CD8-positive, alpha-beta memory T cell (primary cell): Measurements from ENCODE around the gene WBP2. TPM values are rescaled to one million over a fixed set of nuclear protein-coding genes. Genes with fewer than 3 reads are reported as not detected.
A peak's percentile ranks its signal among the peaks of the same experiment; 100 is the strongest.

Source experiments
- CTCF ChIA-PET: fragments of 350-600 bp; sonication (Branson Sonifier 250); formaldehyde crosslinking; loops from one replicate; lab custom pipeline; 2021; ENCODE audit warnings: antibody characterized with exemption; lab: Charles Lee
- POLR2A ChIA-PET: fragments of 350-600 bp; sonication (Branson Sonifier 250); formaldehyde crosslinking; loops from one replicate; lab custom pipeline; 2021; ENCODE audit warnings: antibody characterized with exemption; lab: Charles Lee
- DNase-seq, 5 donors: peaks; one replicate each; pipeline versions ENCODE4 v3.0.0 to v3.0.0-alpha.2; 2020 to 2022; ENCODE audit warnings: mixed read lengths in 1 of 5
- H3K27ac ChIP-seq: one replicate; pipeline ENCODE4 v1.7.0; 2013; ENCODE audit warnings: low read depth, mild to moderate bottlenecking, low read length, moderate library complexity
- H3K27me3 ChIP-seq: 2 replicates; pipeline ENCODE4 v1.7.0; 2013; ENCODE audit warnings: low read length, mild to moderate bottlenecking; ENCODE audit not compliant: insufficient read depth, poor library complexity, severe bottlenecking
- H3K36me3 ChIP-seq: 2 replicates; pipeline ENCODE4 v1.7.0; 2013; ENCODE audit warnings: mild to moderate bottlenecking, low read length, moderate library complexity; ENCODE audit not compliant: insufficient read depth
- H3K4me1 ChIP-seq: 2 replicates; pipeline ENCODE4 v1.7.0; 2013; ENCODE audit warnings: mild to moderate bottlenecking, low read length, moderate library complexity; ENCODE audit not compliant: insufficient read depth
- H3K4me3 ChIP-seq: 2 replicates; pipeline ENCODE4 v1.7.0; 2013; ENCODE audit warnings: mild to moderate bottlenecking, low read length
- H3K9me3 ChIP-seq: 2 replicates; pipeline ENCODE4 v1.7.0; 2013; ENCODE audit warnings: mild to moderate bottlenecking, low read length
- H3K27ac Mint-ChIP-seq, 8 donors: one replicate each; pipeline ENCODE4 v1.8.0; 2020 to 2021; ENCODE audit warnings: mixed read lengths in 8 of 8, mild to moderate bottlenecking in 6 of 8, inconsistent platforms in 3 of 8, moderate library complexity in 3 of 8
- H3K27me3 Mint-ChIP-seq, 2 donors: one replicate each; pipeline ENCODE4 v1.8.0; 2020 to 2021; ENCODE audit warnings: mixed read lengths in 2 of 2, mild to moderate bottlenecking in 1 of 2, moderate library complexity in 1 of 2
- H3K36me3 Mint-ChIP-seq, 3 donors: one replicate each; pipeline ENCODE4 v1.8.0; 2020 to 2021; ENCODE audit warnings: mixed read lengths in 3 of 3, inconsistent platforms in 1 of 3, mild to moderate bottlenecking in 1 of 3
- H3K4me1 Mint-ChIP-seq, 3 donors: one replicate each; pipeline ENCODE4 v1.8.0; 2020 to 2021; ENCODE audit warnings: mixed read lengths in 3 of 3, inconsistent platforms in 1 of 3, mild to moderate bottlenecking in 1 of 3
- H3K4me3 Mint-ChIP-seq, 7 donors: one replicate each; pipeline ENCODE4 v1.8.0; 2020 to 2021; ENCODE audit warnings: mixed read lengths in 7 of 7, mild to moderate bottlenecking in 6 of 7, moderate library complexity in 4 of 7, inconsistent platforms in 2 of 7
- H3K9me3 Mint-ChIP-seq, 5 donors: one replicate each; pipeline ENCODE4 v1.8.0; 2020 to 2022; ENCODE audit warnings: mixed read lengths in 5 of 5, mild to moderate bottlenecking in 3 of 5, moderate library complexity in 2 of 5, inconsistent platforms in 1 of 5
- polyA plus RNA-seq: library from polyadenylated mRNA; unstranded; fragments of 300-500 nt; fragmentation: Illumina TruSeq; gene quantifications from one replicate; pipeline ENCODE4 v1.2.3, GENCODE V29; 2021
- total RNA-seq, 2 experiments: library from RNA; stranded (reverse); gene quantifications; one replicate each; pipeline ENCODE4 v1.2.3, GENCODE V29; 2021

Gene WBP2
- total and polyA plus RNA-seq, 3 experiments from 2014 or later, result 47.5 to 129 (median 53.2) TPM

DNA sequence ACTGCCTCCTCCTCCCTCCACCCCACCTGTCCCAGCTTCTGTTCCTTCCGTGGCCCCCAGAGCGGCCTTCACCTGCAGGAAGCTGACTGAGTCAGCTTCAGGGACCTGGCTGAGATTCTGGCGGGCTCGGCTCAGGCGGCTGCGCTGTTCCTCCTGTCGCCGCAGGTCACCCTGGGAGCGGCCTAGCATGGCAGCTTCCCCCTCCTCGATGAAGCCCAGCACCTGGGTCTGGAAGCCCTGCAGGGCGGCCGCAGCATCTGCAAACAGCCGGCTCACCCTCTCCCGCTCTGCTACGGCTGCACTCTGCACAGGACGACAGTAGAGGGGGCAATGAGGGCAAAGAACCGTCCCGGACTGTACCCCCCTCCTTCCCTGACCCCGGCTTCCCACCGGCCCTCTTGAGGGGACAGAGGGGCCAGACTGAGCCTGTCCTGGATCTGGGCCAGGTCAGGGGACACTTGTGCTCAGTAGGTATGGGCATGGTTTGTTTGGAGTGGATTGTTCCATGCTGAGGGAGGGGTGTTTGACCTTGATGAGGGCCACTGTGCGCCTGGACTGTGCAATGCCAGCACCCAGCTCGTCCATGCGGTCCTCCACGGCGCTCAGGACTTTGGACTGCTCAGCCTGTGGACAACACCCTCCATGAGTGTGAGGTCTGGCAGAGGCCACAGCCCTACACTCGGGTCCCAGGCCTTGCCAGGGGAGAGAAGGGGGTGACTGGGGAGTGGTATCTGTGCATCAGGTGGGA, 21.2 kb upstream of the WBP2 start:
- ChIA-PET CTCF (interaction anchor here (0.7 to 7.1 kb wide), 16 partner anchors 9 to 128 kb away, joined by 3 to 51 read pairs (median 6); partner anchors contain the start of genes GALK1, MRPL38, TRIM65 and WBP2), POLR2A (interaction anchor here (0.7 to 8.3 kb wide), 12 partner anchors 12 to 123 kb away, joined by 3 to 82 read pairs (median 6); partner anchors contain the start of genes TRIM65 and WBP2)
- Histone ChIP-seq H3K36me3 (no peaks in the 10 kb centered on the region), H3K27ac (no peak overlapping the region), H3K4me1 (peaks cover 42% of the 10 kb centered on the region), H3K9me3 (no peaks in the 10 kb centered on the region), H3K27me3 (no peaks in the 10 kb centered on the region), H3K4me3 (peak overlapping the region; percentile 61)
- H3K36me3 Mint-ChIP-seq, result peaks cover 0 to 2% (median 0%) of the 10 kb centered on the region in 3 donors
- peak; percentile 56 to 88 (median 76) for DNase-seq
- H3K27me3 Mint-ChIP-seq, result peaks cover 0 to 3% of the 10 kb centered on the region in 2 donors
- no peaks in the 10 kb centered on the region for H3K9me3 Mint-ChIP-seq
- H3K4me1 Mint-ChIP-seq, result peaks cover 33 to 57% (median 34%) of the 10 kb centered on the region in 3 donors
- peak overlapping the region; percentile 83 to 90 (median 86) for H3K4me3 Mint-ChIP-seq
- H3K27ac Mint-ChIP-seq, result peak overlapping the region; percentile 85 to 96 (median 88)

DNA sequence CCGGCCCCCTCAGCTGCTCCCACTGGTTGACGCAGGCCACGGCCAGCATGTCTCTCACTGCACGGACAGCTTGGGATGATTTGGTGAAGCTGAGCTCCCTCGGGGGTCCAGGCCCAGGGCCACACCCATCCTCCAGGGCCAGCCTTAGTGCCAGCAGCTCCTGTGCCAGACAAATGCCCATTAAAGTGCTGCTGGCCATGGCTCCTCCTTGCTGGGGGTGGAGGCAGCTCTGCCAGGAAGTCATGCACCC, 20.7 kb upstream of the WBP2 start:
- peak overlapping the region; percentile 85 to 96 (median 88) for H3K27ac Mint-ChIP-seq
- POLR2A ChIA-PET, result interaction anchor here (0.7 to 8.3 kb wide), 12 partner anchors 11 to 122 kb away, joined by 3 to 82 read pairs (median 6); partner anchors contain the start of genes TRIM65 and WBP2

DNA sequence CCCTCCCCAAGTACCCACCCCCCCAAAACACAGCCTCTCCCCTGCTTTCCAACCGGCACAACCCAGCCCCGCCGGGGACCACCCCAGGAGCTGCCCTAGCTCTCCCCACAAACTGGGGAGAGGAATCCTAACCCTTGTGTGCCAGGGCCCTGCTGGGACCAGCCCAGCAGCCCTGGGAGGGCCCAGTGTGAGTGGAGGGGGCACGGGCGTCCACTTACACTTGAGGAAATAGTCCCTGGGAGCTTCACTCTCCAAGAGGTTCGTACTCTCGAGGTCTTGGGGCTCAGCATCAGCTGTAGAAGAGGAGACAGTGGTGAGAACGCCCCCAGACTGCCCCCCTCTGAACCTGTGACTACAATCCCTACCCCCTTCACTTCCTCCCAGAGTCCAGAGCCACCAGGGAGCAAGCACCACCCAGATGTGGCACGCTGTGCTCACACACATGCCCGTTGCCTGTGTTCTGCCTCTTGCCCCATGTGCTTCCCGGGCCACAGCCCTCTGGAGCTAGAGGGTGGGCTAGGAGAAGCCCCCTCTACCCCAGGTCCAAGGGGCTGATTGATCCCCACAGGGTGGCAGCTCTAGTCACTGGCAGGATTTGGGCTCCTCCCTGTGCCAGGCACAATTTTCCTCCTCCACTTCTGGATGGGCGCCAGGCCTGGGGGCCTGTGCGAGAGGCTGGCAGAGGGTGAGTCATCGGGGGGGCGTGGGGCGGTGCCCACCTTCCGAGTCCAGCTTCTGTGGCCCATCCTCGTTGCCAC, 20.2 kb upstream of the WBP2 start:
- Histone ChIP-seq H3K9me3 (no peaks in the 10 kb centered on the region), H3K36me3 (no peaks in the 10 kb centered on the region), H3K4me3 (peak overlapping the region; percentile 61), H3K4me1 (peaks cover 41% of the 10 kb centered on the region), H3K27me3 (no peaks in the 10 kb centered on the region), H3K27ac (no peak overlapping the region)
- Mint-ChIP-seq H3K4me1 (peaks cover 33 to 60% (median 34%) of the 10 kb centered on the region in 3 donors), H3K4me3 (peak overlapping the region; percentile 83 to 90 (median 86)), H3K9me3 (no peaks in the 10 kb centered on the region), H3K27me3 (peaks cover 0 to 3% of the 10 kb centered on the region in 2 donors), H3K27ac (peak overlapping the region; percentile 85 to 96 (median 88)), H3K36me3 (peaks cover 0 to 2% (median 0%) of the 10 kb centered on the region in 3 donors)
- DNase-seq, result no peak
- CTCF ChIA-PET, result interaction anchor here (0.7 to 7.1 kb wide), 17 partner anchors 8 to 127 kb away, joined by 3 to 51 read pairs (median 7); partner anchors contain the start of genes GALK1, MRPL38, TRIM65 and WBP2
- POLR2A ChIA-PET, result interaction anchor here (0.7 to 8.3 kb wide), 12 partner anchors 11 to 122 kb away, joined by 3 to 82 read pairs (median 6); partner anchors contain the start of genes TRIM65 and WBP2

More for the DNA sequence above, 20.7 kb upstream of the WBP2 start:
- DNase-seq, result no peak
- Mint-ChIP-seq H3K27me3 (peaks cover 0 to 3% of the 10 kb centered on the region in 2 donors), H3K36me3 (peaks cover 0 to 2% (median 0%) of the 10 kb centered on the region in 3 donors), H3K9me3 (no peaks in the 10 kb centered on the region), H3K4me1 (peaks cover 33 to 57% (median 34%) of the 10 kb centered on the region in 3 donors), H3K4me3 (peak overlapping the region; percentile 83 to 90 (median 86))
- Histone ChIP-seq H3K4me1 (peaks cover 41% of the 10 kb centered on the region), H3K4me3 (peak overlapping the region; percentile 61), H3K36me3 (no peaks in the 10 kb centered on the region), H3K27ac (no peak overlapping the region), H3K27me3 (no peaks in the 10 kb centered on the region), H3K9me3 (no peaks in the 10 kb centered on the region)
- CTCF ChIA-PET, result interaction anchor here (0.7 to 7.1 kb wide), 16 partner anchors 9 to 127 kb away, joined by 3 to 51 read pairs (median 6); partner anchors contain the start of genes GALK1, MRPL38, TRIM65 and WBP2

DNA sequence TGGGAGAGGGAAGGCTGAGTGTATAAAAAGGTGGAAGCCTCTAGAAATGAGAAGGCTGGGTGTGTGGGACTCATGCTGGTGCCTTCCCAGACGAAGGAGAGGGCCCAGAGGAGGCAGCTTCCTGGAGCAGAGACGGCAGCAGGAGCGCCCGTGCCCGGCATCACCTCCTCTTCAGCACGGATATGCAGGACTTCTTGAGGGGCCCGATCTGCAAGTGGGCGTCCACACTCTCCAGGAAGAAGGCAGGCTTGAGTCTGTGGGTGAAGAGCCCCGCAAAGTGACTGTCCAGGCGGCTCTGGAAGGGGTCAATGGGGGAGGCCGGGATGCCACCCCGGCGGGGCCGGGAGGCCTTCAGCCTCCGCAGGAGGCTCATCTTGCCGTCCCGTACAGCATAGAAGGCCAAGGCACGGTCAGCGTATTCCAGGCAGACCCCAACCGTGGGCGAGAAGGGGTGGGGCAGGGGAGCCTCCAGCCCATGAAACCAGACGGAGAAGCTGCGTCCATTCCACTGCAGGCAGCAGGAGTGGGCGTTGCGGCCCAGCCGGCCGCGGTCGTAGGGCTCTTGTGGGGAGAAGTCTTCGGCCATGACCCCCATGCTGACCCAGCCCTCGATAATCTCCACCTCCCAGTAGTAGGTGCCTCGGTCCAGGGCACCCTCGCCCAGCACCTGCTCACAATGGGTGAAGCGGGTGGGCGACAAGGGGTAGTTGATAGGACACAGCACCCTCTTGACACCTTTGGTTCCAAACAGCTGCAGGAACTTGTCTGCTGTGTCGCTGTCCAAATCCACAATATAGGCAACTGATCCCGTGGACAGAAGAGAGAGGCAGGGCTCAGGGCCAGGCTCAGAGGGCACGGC, 19.4 kb upstream of the WBP2 start:
- Histone ChIP-seq H3K4me3 (no peak overlapping the region), H3K27ac (no peak overlapping the region), H3K9me3 (no peaks in the 10 kb centered on the region), H3K4me1 (peaks cover 41% of the 10 kb centered on the region), H3K36me3 (no peaks in the 10 kb centered on the region), H3K27me3 (no peaks in the 10 kb centered on the region)
- ChIA-PET POLR2A (interaction anchor here (0.6 to 8.3 kb wide), 5 partner anchors 10 to 574 kb away, joined by 3 to 82 read pairs (median 9); partner anchors contain the start of gene WBP2), CTCF (interaction anchor here (1.5 to 7.1 kb wide), 7 partner anchors 10 to 112 kb away, joined by 5 to 51 read pairs (median 12); partner anchors contain the start of genes TRIM65 and WBP2)
- H3K9me3 Mint-ChIP-seq, result no peaks in the 10 kb centered on the region
- peaks cover 0 to 3% of the 10 kb centered on the region in 2 donors for H3K27me3 Mint-ChIP-seq
- peaks cover 0 to 2% (median 0%) of the 10 kb centered on the region in 3 donors for H3K36me3 Mint-ChIP-seq
- H3K4me1 Mint-ChIP-seq, result peaks cover 33 to 57% (median 34%) of the 10 kb centered on the region in 3 donors
- peak overlapping the region in 3 of 7 donors; percentile 44 to 90 (median 61) for H3K4me3 Mint-ChIP-seq
- DNase-seq, result no peak
- peak overlapping the region in 4 of 8 donors; percentile 26 to 86 (median 62) for H3K27ac Mint-ChIP-seq

DNA sequence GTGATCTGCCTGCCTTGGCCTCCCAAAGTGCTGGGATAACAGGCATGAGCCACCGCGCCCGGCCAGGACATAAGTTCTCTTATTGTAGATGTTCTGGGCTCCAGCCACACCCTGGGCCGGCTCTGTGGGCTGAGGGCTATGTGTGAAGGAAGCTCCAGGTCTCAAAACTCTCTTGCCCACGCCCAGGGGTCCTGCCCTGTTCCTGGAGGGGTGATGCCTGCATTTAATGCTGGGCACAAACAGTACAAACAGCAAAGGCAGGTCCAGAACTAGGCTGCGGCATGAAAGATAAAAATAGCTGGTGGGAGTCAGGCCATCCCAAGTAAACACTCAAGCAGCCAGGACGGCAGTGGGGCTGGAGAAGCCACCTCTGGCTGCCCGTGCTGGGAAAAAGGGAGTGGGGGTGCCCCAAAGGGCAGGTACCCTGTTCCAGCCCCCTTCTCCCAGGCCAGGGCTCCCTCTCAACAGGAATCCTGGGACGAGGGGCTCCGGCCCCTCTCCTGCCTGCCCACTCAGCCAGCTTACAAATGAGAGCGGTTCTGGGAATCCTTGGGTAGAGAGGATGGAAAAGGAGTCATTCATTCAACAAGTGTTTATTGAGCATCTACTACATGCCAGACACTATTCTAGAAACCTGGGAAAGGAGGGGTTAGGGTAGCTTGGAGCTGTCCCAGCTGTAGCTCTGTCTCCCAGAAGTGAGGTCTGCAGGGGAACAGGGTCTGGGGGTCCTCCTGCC, 18.6 kb upstream of the WBP2 start:
- Histone ChIP-seq H3K36me3 (no peaks in the 10 kb centered on the region), H3K4me1 (peaks cover 41% of the 10 kb centered on the region), H3K27me3 (no peaks in the 10 kb centered on the region), H3K27ac (no peak overlapping the region), H3K4me3 (no peak overlapping the region), H3K9me3 (no peaks in the 10 kb centered on the region)
- Mint-ChIP-seq H3K9me3 (no peaks in the 10 kb centered on the region), H3K36me3 (peaks cover 0 to 2% (median 0%) of the 10 kb centered on the region in 3 donors), H3K4me3 (peak overlapping the region in 3 of 7 donors; percentile 48 to 61 (median 49)), H3K27ac (peak overlapping the region in 7 of 8 donors; percentile 11 to 98 (median 76)), H3K27me3 (peaks cover 0 to under 1% of the 10 kb centered on the region in 2 donors), H3K4me1 (peaks cover 32 to 55% (median 33%) of the 10 kb centered on the region in 3 donors)
- DNase-seq, result no peak
- POLR2A ChIA-PET, result interaction anchor here (0.6 to 8.3 kb wide), 3 partner anchors 9 to 575 kb away, joined by 3 to 82 read pairs (median 4); partner anchors contain the start of gene WBP2
- CTCF ChIA-PET, result interaction anchor here (1.0 to 7.1 kb wide), 5 partner anchors 9 to 25 kb away, joined by 3 to 51 read pairs (median 12); partner anchors contain the start of genes TRIM65 and WBP2

DNA sequence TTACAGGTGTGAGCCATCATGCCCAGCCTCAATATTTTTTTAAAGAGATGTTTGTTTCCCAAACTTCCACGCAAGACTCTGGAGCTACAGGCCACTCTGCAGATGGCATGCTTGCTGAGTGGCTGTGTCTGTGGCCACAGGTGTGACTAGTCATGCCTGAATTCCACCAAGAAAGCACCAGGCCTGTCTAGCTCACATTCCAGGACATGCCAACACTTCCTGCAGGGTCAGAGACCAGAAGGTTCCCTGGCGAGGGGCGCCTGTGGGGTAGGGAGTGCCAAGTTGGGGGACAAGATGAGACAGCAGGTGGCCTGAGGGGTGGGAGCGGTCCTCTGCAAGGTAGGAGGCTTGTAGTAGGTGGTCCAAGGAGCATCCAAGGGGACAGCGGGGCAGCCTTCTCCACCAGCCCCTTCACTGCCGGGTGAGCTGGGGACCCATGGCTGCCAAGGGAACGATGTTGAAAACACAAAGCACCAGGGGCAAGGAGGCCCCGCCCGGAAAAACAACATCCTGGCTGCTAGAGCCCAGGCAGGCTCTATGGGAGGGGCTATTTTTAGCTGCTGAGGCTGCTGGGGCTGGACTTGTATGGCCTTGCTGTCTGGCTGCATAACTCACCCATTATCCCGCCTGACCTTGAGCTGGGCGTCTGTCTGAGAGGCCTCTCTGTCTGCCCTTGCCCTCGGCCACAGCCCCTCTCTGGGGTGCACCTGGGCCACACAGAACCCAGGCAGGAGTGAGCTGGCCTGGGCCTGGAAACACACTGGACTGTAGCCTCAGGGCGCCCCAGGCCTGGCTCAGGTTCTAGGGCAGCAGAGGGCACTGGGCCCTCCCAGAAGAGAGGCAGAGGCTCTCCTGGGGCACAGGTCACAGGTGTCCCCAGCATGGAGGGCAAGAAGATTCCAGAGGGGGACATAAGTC, 17.6 kb upstream of the WBP2 start:
- peak; percentile 29 to 82 (median 51) for DNase-seq
- H3K9me3 ChIP-seq, result no peaks in the 10 kb centered on the region
- Mint-ChIP-seq H3K9me3 (no peaks in the 10 kb centered on the region), H3K4me1 (peaks cover 29 to 50% (median 32%) of the 10 kb centered on the region in 3 donors), H3K4me3 (peak overlapping the region; percentile 4 to 85 (median 47)), H3K27ac (peak overlapping the region; percentile 76 to 98 (median 93)), H3K36me3 (peaks cover 0 to 2% (median 0%) of the 10 kb centered on the region in 3 donors), H3K27me3 (no peaks in the 10 kb centered on the region)
- H3K36me3 ChIP-seq, result no peaks in the 10 kb centered on the region
- ChIA-PET POLR2A (interaction anchor here (0.9 to 8.3 kb wide), 6 partner anchors 8 to 89 kb away, joined by 3 to 82 read pairs (median 4); partner anchors contain the start of genes TRIM65, UNK and WBP2), CTCF (interaction anchor here (0.9 to 7.1 kb wide), 11 partner anchors 8 to 119 kb away, joined by 3 to 51 read pairs (median 3); partner anchors contain the start of genes TRIM65 and WBP2)
- no peak overlapping the region for H3K4me3 ChIP-seq
- no peaks in the 10 kb centered on the region for H3K27me3 ChIP-seq
- peak overlapping the region; percentile 71 for H3K27ac ChIP-seq
- peaks cover 41% of the 10 kb centered on the region for H3K4me1 ChIP-seq
